Uterus (tissue), 4 donors: ENCODE results near the gene KMT2E. TPM values are rescaled to one million over a fixed set of nuclear protein-coding genes. Genes with fewer than 3 reads are reported as not detected.

Experiments
- DNase-seq, 2 donors: peaks; one replicate each; pipeline ENCODE4 v3.0.0-alpha.2; 2019 to 2020
- H3K27ac ChIP-seq, 2 donors: fragments of 200-600 bp; sonication (generic); 1 replicate in 1 of 2; 2 replicates in 1 of 2; pipeline ENCODE4 v1.5.1; 2016 to 2018
- H3K27me3 ChIP-seq, 2 donors: fragments of 200-600 bp; sonication (generic); one replicate each; pipeline ENCODE4 v1.5.1; 2018 to 2019; ENCODE audit warnings: control low read depth in 1 of 2
- H3K36me3 ChIP-seq, 2 donors: fragments of 200-600 bp; sonication (generic); one replicate each; pipeline ENCODE4 v1.5.1; 2019; ENCODE audit warnings: control low read depth in 1 of 2
- H3K4me1 ChIP-seq, 2 donors: fragments of 200-600 bp; sonication (generic); one replicate each; pipeline ENCODE4 v1.5.1; 2018 to 2019; ENCODE audit warnings: control low read depth in 1 of 2
- H3K4me3 ChIP-seq, 2 donors: fragments of 200-600 bp; sonication (generic); 1 replicate in 1 of 2; 2 replicates in 1 of 2; pipeline ENCODE4 v1.5.1; 2018 to 2019; ENCODE audit warnings: mild to moderate bottlenecking in 1 of 2
- H3K9me3 ChIP-seq, 2 donors: fragments of 200-600 bp; sonication (generic); one replicate each; pipeline ENCODE4 v1.5.1; 2019; ENCODE audit warnings: control low read depth in 1 of 2
- CTCF ChIP-seq, 4 experiments: fragments of 200-600 bp in 2 of 4; fragments of 450-650 bp in 2 of 4; sonication (generic) in 2 of 4; IDR thresholded peaks; one replicate each; pipeline ENCODE4 v1.5.1; 2016 to 2019; ENCODE audit warnings: antibody characterized with exemption in 4 of 4, mild to moderate bottlenecking in 2 of 4, moderate library complexity in 1 of 4
- POLR2A ChIP-seq, 2 donors: fragments of 450-650 bp; IDR thresholded peaks; one replicate each; pipeline ENCODE4 v1.6.1; 2016; ENCODE audit warnings: antibody characterized with exemption in 2 of 2, mild to moderate bottlenecking in 1 of 2, moderate library complexity in 1 of 2
- intact Hi-C: fragments of 100-400 bp; cut with DNase I; formaldehyde crosslinking; loops from one replicate; pipeline ENCODE4 v1.15.1; 2023; ENCODE audit warnings: low total_unique reads
- total RNA-seq, 4 donors: library from RNA; depleted of rRNA in 3 of 4; stranded (reverse); fragments of >200 nt in 3 of 4; gene quantifications; one replicate each; pipeline versions ENCODE4 v1.1.0 to v1.2.4, GENCODE V29; 2014 to 2023
- donor health status: DM: yes; HTN: yes; CAD: no.

KMT2E gene
- total RNA-seq, 4 donors from 2014 or later, result 61.5 to 208 (median 148) TPM

GRCh38 chr7:105122619-105123018 lies 108.6 kb downstream of the KMT2E start:
- Histone ChIP-seq H3K36me3 (no peaks in the 10 kb centered on the region), H3K27ac (no peak overlapping the region), H3K9me3 (no peaks in the 10 kb centered on the region), H3K4me3 (no peak overlapping the region), H3K27me3 (no peaks in the 10 kb centered on the region), H3K4me1 (no peaks in the 10 kb centered on the region)
- DNase-seq, result no peak
- intact Hi-C loops, result no loop called here
- TF ChIP-seq CTCF (IDR thresholded peaks at IDR 0.05), result no peak
- no peak for TF ChIP-seq POLR2A (IDR thresholded peaks at IDR 0.05)

DNA sequence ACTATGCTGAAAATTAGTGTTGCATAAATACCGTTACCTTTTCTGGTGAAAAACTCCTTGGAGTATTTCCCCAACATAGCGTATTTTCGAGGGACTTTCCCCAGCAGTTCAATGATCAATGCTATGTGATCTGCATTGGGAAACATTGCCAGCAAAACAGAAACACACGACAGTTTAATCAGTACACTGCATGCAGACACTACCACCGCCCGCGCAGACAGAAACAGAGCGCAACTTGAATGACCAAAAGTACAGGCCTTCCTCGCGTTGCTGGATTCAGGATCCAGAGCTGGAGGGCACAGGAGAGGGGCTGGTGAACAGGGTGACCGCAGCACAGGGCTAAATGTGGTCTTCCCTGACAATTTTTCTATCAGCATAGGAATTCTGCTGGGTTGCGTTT lies 111.7 kb downstream of the KMT2E start:
- Histone ChIP-seq H3K9me3 (no peaks in the 10 kb centered on the region), H3K4me1 (no peaks in the 10 kb centered on the region), H3K4me3 (no peak overlapping the region), H3K36me3 (no peaks in the 10 kb centered on the region), H3K27me3 (no peaks in the 10 kb centered on the region), H3K27ac (no peak overlapping the region)
- no peak for TF ChIP-seq CTCF (IDR thresholded peaks at IDR 0.05)
- no peak for TF ChIP-seq POLR2A (IDR thresholded peaks at IDR 0.05)
- no peak for DNase-seq
- intact Hi-C loops, result no loop called here

DNA sequence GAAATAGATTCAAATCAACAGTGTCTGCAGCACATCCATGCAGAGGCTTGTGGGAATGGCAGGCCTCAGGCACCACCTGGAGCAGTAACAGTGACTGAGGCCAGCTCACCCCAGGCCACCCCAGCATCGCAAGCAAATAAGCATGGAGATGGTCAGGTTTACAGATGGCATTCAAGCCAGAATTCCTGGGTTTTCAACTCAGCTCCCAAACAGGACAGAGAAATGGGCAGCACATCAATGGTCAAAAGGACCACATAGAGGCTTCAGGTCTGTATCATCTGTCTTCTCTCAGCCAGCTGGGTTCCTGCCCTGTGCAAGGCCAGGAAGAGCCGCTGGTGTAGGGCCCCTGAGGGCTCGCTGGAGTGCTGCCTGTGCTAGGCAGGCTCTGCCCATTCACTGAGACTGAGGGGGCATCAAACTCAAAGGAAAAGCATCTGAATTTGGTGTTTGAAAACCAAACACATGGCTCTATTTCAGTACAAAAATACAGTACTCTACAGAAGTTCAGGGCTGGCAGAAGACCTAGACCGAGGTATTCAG lies 112.5 kb downstream of the KMT2E start:
- intact Hi-C loops, result no loop called here
- Histone ChIP-seq H3K36me3 (no peaks in the 10 kb centered on the region), H3K9me3 (no peaks in the 10 kb centered on the region), H3K27ac (no peak overlapping the region), H3K4me1 (no peaks in the 10 kb centered on the region), H3K27me3 (no peaks in the 10 kb centered on the region), H3K4me3 (no peak overlapping the region)
- no peak for DNase-seq
- TF ChIP-seq CTCF (IDR thresholded peaks at IDR 0.05), result no peak
- no peak for TF ChIP-seq POLR2A (IDR thresholded peaks at IDR 0.05)

DNA sequence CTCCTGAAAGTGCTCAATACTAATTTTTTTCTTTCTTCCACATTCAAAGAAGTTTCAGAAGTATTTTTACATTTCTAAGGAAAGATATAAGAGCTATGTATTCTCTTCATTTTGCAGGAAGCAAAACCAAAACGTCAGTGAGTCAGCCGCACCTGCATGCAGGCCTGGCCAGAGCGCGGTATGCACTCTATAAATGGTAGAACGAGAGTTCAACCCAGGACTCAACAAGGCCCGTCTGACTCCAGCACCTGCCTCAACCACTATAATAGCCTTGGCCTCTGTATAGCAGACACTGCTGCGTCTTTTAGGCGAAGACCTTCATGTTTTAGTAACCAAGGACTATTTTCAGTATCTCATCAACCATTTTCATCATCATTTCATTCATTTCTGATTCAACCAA lies 113.2 kb downstream of the KMT2E start:
- Histone ChIP-seq H3K27ac (no peak overlapping the region), H3K4me3 (no peak overlapping the region), H3K4me1 (no peaks in the 10 kb centered on the region), H3K27me3 (no peaks in the 10 kb centered on the region), H3K36me3 (no peaks in the 10 kb centered on the region), H3K9me3 (no peaks in the 10 kb centered on the region)
- intact Hi-C loops, result no loop called here
- DNase-seq, result no peak
- TF ChIP-seq CTCF (IDR thresholded peaks at IDR 0.05), result no peak
- no peak for TF ChIP-seq POLR2A (IDR thresholded peaks at IDR 0.05)

DNA sequence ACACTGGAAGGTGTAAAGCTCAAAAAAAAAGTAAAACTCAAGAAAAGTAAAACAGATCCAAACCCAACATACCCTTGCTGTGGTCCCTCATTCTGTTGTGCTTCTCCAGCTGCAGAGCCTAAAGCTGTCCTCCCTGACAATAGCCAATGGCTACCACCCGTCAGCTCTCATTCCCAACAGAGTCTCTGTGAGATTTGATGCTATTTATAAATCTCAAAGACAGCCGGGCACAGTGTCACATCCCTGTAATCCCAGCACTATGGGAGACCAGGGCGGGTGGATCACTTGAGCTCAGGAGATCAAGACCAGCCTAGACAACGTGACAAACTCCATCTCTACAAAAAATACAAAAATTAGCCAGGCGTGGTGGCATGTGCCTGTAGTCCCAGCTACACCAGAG lies 116.0 kb downstream of the KMT2E start:
- Histone ChIP-seq H3K4me3 (no peak overlapping the region), H3K4me1 (no peaks in the 10 kb centered on the region), H3K27me3 (no peaks in the 10 kb centered on the region), H3K36me3 (no peaks in the 10 kb centered on the region), H3K9me3 (no peaks in the 10 kb centered on the region), H3K27ac (no peak overlapping the region)
- TF ChIP-seq POLR2A (IDR thresholded peaks at IDR 0.05) (no peak), CTCF (IDR thresholded peaks at IDR 0.05) (no peak)
- no peak for DNase-seq
- intact Hi-C loops, result no loop called here
